Body of pancreas (tissue), 4 donors: Measurements from ENCODE around the gene IL22RA1.

Experiments
- POLR2A ChIP-seq, 3 donors: fragments of 450-650 bp; IDR thresholded peaks; one replicate each; pipeline ENCODE4 v1.6.1; 2016; ENCODE audit warnings: antibody characterized with exemption in 3 of 3, mild to moderate bottlenecking in 2 of 3
- TF ChIP-seq, protein P1 (sequence below), 7 experiments: fragments of 450-650 bp in 4 of 7; fragments of 200-600 bp in 3 of 7; sonication (generic) in 3 of 7; IDR thresholded peaks; one replicate each; pipeline ENCODE4 v1.5.1; 2016 to 2019; ENCODE audit warnings: antibody characterized with exemption in 7 of 7

DNA sequence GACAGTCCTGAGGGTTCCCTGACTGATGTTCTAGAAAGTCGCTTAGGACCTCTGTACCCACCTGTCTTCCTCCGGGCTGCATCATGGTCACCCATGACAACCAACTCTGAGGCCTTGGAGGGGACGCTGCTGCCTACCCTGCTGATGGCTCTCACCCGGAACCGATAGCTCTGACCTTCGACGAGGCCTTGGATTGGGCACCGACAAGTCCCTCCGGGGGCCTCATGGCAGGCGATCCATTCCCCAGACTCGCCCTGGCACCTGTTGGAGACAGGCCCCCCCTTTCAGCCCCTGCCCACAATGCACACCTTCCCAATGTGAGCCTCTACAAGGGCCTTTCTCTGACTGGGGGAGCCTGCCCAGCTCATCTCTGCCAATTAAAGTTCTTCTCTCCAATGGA is 52.2 kb downstream of the IL22RA1 start:
- TF ChIP-seq, protein P1, sequence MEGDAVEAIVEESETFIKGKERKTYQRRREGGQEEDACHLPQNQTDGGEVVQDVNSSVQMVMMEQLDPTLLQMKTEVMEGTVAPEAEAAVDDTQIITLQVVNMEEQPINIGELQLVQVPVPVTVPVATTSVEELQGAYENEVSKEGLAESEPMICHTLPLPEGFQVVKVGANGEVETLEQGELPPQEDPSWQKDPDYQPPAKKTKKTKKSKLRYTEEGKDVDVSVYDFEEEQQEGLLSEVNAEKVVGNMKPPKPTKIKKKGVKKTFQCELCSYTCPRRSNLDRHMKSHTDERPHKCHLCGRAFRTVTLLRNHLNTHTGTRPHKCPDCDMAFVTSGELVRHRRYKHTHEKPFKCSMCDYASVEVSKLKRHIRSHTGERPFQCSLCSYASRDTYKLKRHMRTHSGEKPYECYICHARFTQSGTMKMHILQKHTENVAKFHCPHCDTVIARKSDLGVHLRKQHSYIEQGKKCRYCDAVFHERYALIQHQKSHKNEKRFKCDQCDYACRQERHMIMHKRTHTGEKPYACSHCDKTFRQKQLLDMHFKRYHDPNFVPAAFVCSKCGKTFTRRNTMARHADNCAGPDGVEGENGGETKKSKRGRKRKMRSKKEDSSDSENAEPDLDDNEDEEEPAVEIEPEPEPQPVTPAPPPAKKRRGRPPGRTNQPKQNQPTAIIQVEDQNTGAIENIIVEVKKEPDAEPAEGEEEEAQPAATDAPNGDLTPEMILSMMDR (IDR thresholded peaks at IDR 0.05), result no peak
- TF ChIP-seq POLR2A (IDR thresholded peaks at IDR 0.05), result no peak
